K562 (cell line): ENCODE data around the gene TCF3. TPM values are rescaled to one million over a fixed set of nuclear protein-coding genes. Genes with fewer than 3 reads are reported as not detected.
A peak's percentile ranks its signal among the peaks of the same experiment; 100 is the strongest.

Experiments used
- ARID2 ChIP-seq: fragments of 450-650 bp; IDR thresholded peaks from 2 replicates; pipeline ENCODE4 v1.6.1; 2017; ENCODE audit warnings: antibody characterized with exemption, mild to moderate bottlenecking
- ATF2 ChIP-seq: sonication (generic); formaldehyde crosslinking; IDR thresholded peaks from 2 replicates; pipeline ENCODE4 v1.8.1; 2022; ENCODE audit warnings: missing genetic modification reagents
- CXXC5 ChIP-seq: fragments of 250-450 bp; sonication (Bioruptor Pico); IDR thresholded peaks from 2 replicates; pipeline ENCODE4 v1.8.0; 2022; ENCODE audit warnings: inconsistent platforms, mild to moderate bottlenecking, moderate library complexity
- E2F4 ChIP-seq: sonication (generic); formaldehyde crosslinking; IDR thresholded peaks from 2 replicates; pipeline ENCODE4 v1.8.0; 2022; ENCODE audit warnings: mild to moderate bottlenecking, low read depth, missing genetic modification reagents
- GATAD2A ChIP-seq: fragments of 450-650 bp; IDR thresholded peaks from 2 replicates; pipeline ENCODE4 v1.6.1; 2017
- GTF2B ChIP-seq: IDR thresholded peaks from 2 replicates; pipeline ENCODE4 v1.6.1; 2011; ENCODE audit not compliant: insufficient read length; ENCODE audit errors: extremely low read depth
- HBP1 ChIP-seq: fragments of 450-650 bp; formaldehyde crosslinking; IDR thresholded peaks from 2 replicates; pipeline ENCODE4 v1.4.0; 2022; ENCODE audit warnings: missing genetic modification characterization
- HIVEP1 ChIP-seq: fragments of 250-450 bp; sonication (Bioruptor Pico); IDR thresholded peaks from 2 replicates; pipeline ENCODE4 v1.4.0; 2020; ENCODE audit warnings: mild to moderate bottlenecking
- MCM5 ChIP-seq: fragments of 450-650 bp; IDR thresholded peaks from 2 replicates; pipeline ENCODE4 v1.6.1; 2016; ENCODE audit warnings: low read depth
- MED1 ChIP-seq: sonication (generic); formaldehyde crosslinking; IDR thresholded peaks from 2 replicates; pipeline ENCODE4 v1.8.1; 2023; ENCODE audit warnings: missing genetic modification reagents, borderline replicate concordance
- MYNN ChIP-seq, 2 experiments: sonication (generic); formaldehyde crosslinking in 1 of 2; IDR thresholded peaks; 2 replicates each; pipeline versions ENCODE4 v1.5.0 to v1.6.1; 2016 to 2020; ENCODE audit warnings: antibody characterized with exemption in 1 of 2, missing genetic modification reagents in 1 of 2
- SLC30A9 ChIP-seq: fragments of 250-450 bp; sonication (Bioruptor Pico); IDR thresholded peaks from 2 replicates; pipeline ENCODE4 v1.8.0; 2022; ENCODE audit warnings: mild to moderate bottlenecking, moderate library complexity
- SRSF1 ChIP-seq: fragments of 200-400 bp; formaldehyde crosslinking; IDR thresholded peaks from 2 replicates; pipeline ENCODE4 v1.6.1; 2017; ENCODE audit warnings: mild to moderate bottlenecking, low read depth, low read length, moderate library complexity
- TARDBP ChIP-seq: fragments of 450-650 bp; IDR thresholded peaks from 2 replicates; pipeline ENCODE4 v1.6.1; 2016
- TFAP4 ChIP-seq: sonication (generic); formaldehyde crosslinking; IDR thresholded peaks from 2 replicates; pipeline ENCODE4 v1.8.0; 2022; ENCODE audit warnings: missing genetic modification reagents, mild to moderate bottlenecking, moderate library complexity, borderline replicate concordance
- VEZF1 ChIP-seq: fragments of 200-800 bp; sonication (Bioruptor generic); IDR thresholded peaks from 2 replicates; pipeline ENCODE4 v1.6.1; 2017; ENCODE audit warnings: missing genetic modification characterization, missing compliant biosample characterization
- ZBTB9 ChIP-seq: fragments of 450-650 bp; formaldehyde crosslinking; IDR thresholded peaks from 2 replicates; pipeline ENCODE4 v1.4.0; 2020; ENCODE audit warnings: mild to moderate bottlenecking, moderate library complexity
- ZFP1 ChIP-seq: fragments of 450-650 bp; formaldehyde crosslinking; IDR thresholded peaks from 2 replicates; pipeline ENCODE4 v1.4.0; 2020; ENCODE audit warnings: mild to moderate bottlenecking, mixed read lengths
- ZNF124 ChIP-seq: sonication (generic); formaldehyde crosslinking; IDR thresholded peaks from 2 replicates; pipeline ENCODE4 v1.8.1; 2022; ENCODE audit warnings: missing genetic modification reagents
- ZNF175 ChIP-seq: fragments of 200-800 bp; sonication (Bioruptor generic); IDR thresholded peaks from 2 replicates; pipeline ENCODE4 v1.6.1; 2016; ENCODE audit warnings: low read depth, mild to moderate bottlenecking, missing genetic modification characterization, missing compliant biosample characterization
- ZNF253 ChIP-seq: fragments of 250-450 bp; sonication (Bioruptor Pico); conservative IDR thresholded peaks from 2 replicates; pipeline ENCODE4 v1.6.1; 2021; ENCODE audit warnings: mild to moderate bottlenecking
- ZNF644 ChIP-seq: fragments of 200-800 bp; sonication (Bioruptor generic); IDR thresholded peaks from 2 replicates; pipeline ENCODE4 v1.6.1; 2016; ENCODE audit warnings: low read depth, missing genetic modification characterization, missing compliant biosample characterization
- polyA plus RNA-seq, 8 experiments: library from polyadenylated mRNA; depleted of rRNA in 4 of 8; stranded (reverse) in 5 of 8; unstranded in 3 of 8; fragments of >200 nt; fragmentation: Nextera tagmentation in 2 of 8; fragmentation: Illumina TruSeq in 1 of 8; extraction: Ambion mirVana in 2 of 8; extraction: Trizol in 1 of 8; gene quantifications; 2 replicates each; pipeline versions ENCODE4 v1.2.1 to v1.2.3, GENCODE V29; 2011 to 2014; ENCODE audit warnings: inconsistent platforms in 1 of 8, missing spikeins in 1 of 8
- total RNA-seq, 7 experiments: library from RNA; depleted of rRNA in 6 of 7; stranded (reverse); fragments of >200 nt in 6 of 7; fragmentation: Illumina TruSeq in 2 of 7; extraction: Trizol in 2 of 7; gene quantifications; 2 replicates each; pipeline versions ENCODE4 v1.2.1 to v1.2.3, GENCODE V29; 2011 to 2021; ENCODE audit warnings: low replicate concordance in 1 of 7

Gene TCF3
- total and polyA plus RNA-seq, 9 of the 15 experiments (the other 6 are each of a cell fraction or from before 2014, with no cell fraction given): 5.6 to 259 (median 84.0) TPM

GRCh38 chr19:1685046-1685445, 32.6 kb upstream of the TCF3 start (continued):
- TF ChIP-seq VEZF1 (CRISPR knock-in tag): no peak
- TF ChIP-seq TFAP4: peak; percentile 41; the same call in 1 of the 2 replicates
- TF ChIP-seq ZNF124 (CRISPR knock-in tag): no peak
- TF ChIP-seq MED1: no peak
- TF ChIP-seq ZBTB9 (CRISPR knock-in tag): peak; percentile 97
- TF ChIP-seq ZNF253: no peak
- TF ChIP-seq SRSF1: no peak
- no peak for TF ChIP-seq TARDBP
- no peak for TF ChIP-seq GTF2B
- TF ChIP-seq HIVEP1 (CRISPR knock-in tag): no peak
- no peak for TF ChIP-seq ZNF644 (tag)
- TF ChIP-seq ZFP1: no peak
- no peak for TF ChIP-seq GATAD2A
- no peak for TF ChIP-seq SLC30A9 (CRISPR knock-in tag)
- no peak for TF ChIP-seq HBP1
- no peak for TF ChIP-seq MYNN (IDR thresholded peaks at IDR 0.05)
- no peak for TF ChIP-seq MYNN (CRISPR knock-in tag; IDR thresholded peaks at IDR 0.05)
- TF ChIP-seq E2F4: no peak
- TF ChIP-seq ARID2: no peak
- no peak for TF ChIP-seq MCM5
- TF ChIP-seq ZNF175 (CRISPR knock-in tag): no peak
- TF ChIP-seq ATF2 (CRISPR knock-in tag): no peak
- peak; percentile 30; the same call in 1 of the 2 replicates for TF ChIP-seq CXXC5 (CRISPR knock-in tag)
